GM21529 (cell line): ENCODE measurements around the gene SUFU.
"Not testable (repeated sequence)": the region's sequence is repeated elsewhere in the genome, so short reads cannot be mapped to it uniquely, and the experiment has no call there.

Experiments used
- ATAC-seq: cut with Tn5 transposase; IDR thresholded peaks from one replicate; pipeline ENCODE4 v1.9.1; 2021; ENCODE audit not compliant: unreplicated experiment

SUFU gene

DNA sequence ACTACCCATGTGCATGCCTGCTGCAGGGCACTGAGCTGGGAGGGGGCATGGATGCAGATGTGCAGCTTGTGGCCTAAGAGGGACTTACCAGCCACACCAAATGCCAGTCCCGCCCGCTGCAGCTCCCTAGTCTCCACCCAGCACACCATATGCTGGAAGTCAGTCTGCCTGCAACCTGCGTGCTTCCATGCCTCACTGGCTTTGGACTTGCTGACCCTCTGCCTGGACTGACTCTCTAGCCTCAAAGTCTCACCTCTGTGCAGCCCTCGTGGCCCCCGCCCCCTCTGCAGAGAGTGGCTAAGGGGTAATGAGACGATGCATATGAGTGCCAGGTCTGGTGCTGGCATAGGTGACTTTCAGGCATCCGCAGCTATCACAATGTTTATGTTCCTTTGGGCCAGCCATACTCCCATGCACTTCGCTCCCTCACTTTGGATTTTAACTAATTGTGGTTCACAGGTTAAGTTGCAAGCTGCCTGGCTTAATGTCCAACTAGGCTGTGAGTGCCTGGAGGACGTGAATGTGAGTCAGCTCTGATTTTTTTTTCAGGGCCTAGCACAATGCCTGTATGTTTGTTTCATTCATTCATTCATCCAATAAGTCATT, 162.2 kb downstream of the SUFU start:
- no peak for ATAC-seq

DNA sequence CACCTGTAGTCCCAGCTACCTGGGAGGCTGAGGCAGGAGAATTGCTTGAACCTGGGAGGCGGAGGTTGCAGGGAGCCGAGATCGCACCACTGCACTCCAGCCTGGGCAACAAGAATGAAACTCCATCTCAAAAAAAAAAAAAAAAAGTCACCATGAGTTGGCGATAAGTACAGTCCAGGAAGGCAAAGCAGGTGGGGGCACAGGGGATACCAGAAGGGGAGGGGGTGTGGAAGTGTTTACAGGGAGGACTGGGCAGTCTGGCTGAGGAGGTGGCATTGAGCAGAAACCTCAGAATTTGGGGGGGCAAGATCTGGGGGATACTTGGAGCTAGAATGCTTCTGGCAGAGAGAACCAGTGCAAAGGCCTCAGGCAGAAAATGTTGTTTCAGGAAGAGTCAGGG, 163.6 kb downstream of the SUFU start:
- ATAC-seq: not testable (repeated sequence)

DNA sequence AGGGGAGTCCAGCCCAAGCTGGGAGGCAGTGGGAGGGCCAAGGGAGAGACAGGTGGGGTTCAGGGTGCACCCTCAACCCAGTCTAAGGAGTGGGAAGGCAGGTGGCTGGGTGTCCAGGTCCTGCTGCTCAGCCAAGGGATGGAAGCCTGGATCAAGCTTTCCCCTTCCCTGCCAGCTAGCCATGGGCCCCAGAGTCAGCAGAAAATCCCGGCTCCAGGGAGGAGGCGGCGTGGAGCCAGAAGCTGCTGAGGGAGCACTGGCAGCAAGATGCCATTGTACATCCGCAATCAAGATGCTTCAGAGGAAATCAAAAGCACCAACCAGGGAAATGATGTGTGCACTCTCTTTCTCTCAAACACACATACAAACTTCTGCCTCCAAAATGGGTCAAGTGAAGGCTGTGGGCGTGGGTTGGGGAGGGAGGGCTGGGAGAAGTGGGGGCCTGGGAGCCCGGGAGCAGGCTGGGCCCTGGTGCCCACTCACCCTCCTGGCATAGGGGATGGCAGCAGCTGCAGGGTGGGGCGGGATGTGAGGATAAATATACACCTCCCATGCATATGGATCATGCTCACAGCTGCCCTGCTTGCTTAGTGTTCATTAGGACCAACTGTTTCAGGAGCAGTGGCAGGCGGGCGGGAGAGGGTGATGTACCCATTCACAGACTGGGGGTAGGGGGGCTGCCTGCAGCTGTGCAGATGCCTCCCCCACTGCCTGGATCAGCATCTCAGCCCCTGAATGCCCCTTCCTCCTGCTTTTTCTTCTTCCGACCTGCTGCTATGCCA, 164.7 kb downstream of the SUFU start:
- no peak for ATAC-seq

DNA sequence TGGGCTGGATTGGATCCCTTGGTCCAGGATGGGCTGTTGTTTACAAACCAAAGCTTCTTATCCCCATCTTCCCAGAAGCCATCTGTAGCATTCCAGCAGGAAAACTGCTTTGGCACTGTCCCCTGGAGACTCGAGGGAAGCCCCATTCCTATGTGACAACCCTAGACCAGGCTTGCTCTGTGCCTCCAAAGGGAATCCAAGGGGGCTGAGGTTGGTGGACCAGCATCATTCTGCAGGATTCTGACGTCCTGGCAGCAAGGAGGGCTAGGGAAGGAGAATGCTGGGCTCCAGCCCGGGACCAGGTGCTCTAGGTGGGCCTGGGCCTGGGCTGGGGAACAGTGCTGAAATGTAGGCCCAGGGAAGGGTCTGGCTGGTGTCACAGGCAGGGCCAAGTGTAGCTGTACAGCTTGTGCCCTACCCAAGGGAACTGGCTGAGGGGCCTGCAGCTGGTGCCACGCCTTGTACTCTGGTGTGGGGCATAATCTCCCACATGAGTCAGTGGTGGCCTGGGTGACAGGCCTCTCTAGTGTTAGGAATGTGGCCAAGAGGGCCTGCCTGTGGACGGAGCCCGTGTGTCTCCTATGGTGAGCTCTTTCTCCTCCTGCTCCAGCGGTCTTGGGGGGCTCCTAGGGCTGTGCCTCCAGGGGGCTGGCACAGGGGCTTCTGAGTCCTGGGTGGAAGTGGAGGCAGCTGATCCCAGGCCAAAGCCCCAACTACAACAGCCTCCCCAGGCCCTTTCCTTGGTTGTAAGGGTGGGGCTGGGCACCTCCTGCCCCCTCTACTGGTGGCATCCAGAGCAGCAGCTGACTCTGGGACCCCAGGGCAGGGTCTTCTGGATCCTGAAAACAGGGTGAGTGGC, 165.7 kb downstream of the SUFU start:
- ATAC-seq: no peak

DNA sequence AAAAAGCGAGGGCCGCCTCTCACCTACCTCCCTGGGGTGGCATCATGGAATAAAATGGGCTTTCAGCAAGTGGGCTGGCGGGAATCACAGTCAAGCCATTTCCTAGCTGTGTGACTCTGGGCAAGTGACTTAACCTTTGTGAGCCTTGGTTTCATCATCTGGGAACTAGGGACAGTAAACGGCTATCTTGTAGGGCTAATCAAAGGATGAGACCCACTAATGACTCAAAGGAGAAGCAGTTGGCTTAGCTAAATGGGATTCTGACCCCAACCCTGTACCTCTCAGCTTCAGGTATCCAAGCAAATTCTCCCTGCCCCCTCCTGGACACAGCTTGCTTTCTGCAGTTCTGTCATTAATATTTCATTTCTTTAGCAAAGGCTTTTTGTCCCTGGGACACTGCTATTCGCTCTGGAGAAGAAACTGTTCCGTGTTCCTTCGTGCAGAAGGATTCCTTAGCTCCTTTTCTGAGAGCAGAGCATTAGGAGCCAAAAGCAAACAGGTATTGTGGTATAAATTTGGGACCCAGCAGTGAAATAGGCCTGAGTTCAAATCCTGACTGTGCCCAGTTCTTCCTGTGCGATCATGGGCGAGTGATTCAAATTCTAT, 166.4 kb downstream of the SUFU start:
- ATAC-seq: no peak

DNA sequence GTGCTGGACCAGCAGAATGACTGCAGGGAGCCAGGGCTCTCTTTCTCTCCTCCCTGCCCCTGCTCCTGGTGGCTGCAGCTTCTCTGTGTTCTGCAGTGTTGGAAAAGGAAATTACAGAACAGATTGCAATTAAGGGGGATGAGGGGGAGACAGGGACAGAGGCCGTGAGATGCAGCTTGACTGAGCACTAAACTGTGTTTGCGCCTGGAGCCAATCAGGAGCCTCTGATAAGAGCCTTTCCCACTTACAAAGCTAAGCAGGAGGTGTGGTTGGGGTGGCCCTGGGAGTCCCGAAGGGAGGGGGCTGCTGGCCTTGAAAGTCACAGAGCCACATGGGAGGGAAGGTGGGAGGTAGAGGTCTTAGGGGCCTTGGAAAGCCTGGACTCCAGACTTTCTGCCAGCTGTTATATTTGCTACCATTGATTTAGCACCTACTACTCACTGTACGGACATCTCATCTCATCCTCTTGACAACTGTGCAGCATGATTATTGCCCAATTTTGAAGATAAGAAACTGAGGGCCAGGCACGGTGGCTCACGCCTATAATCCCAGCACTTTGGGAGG, 167.2 kb downstream of the SUFU start:
- ATAC-seq: no peak

DNA sequence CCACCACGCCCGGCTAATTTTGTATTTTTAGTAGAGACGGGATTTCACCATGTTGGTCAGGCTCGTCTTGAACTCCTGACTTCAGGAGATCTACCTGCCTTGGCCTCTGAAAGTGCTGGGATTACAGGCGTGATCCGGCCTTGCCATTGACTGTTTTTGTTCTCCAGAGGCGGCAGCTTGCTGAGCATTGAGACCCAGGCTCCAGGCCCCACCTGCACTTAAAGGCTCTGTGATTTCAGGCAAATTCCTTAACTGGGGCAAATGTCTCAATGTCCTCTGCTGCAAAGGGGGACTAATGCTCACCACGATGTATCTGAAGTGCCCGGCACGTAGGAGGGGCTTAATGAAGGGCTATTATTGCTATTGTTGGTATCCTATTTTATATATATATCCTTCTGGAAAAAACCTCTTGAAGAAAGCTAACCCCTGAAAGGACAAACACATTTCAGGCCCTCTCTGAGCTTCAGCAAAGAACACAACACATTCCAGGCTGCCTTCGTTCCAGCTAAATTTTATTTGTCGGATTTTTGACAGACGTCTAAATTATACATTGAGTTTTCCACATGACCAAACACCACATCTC, 169.6 kb downstream of the SUFU start:
- no peak for ATAC-seq

DNA sequence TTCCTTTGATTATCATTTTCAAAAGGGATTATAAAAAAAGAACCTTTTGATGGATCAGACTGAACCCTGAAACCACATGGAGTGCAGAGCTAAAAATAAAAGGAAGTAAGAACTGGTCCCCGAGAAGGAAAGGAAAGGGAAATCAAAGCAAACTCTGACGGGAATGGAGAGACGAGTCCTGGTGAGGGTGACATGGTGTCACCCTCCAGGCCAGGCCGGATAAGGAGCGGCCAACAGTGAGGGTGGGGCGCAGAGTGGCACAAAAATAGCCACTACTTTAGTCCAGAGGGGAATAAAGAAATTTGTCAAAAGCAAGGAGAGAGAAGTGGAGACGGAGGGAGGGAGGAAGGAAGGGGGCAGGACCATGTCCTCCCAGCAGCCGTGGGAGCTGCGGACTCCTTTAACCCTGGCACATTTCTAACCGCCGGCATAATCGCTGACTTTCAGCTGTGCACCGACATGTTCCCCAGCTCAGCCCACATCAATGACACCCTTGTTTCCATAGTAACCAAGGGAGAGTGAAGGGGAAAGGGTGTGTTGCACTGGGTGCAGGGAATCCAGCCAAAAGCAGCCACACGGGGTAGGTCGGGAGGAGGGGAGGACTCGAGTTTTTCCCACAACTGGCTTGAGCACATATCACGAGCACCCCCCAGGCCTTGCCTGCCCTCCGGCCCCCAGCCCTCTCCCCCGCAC, 170.2 kb downstream of the SUFU start:
- ATAC-seq: no peak

DNA sequence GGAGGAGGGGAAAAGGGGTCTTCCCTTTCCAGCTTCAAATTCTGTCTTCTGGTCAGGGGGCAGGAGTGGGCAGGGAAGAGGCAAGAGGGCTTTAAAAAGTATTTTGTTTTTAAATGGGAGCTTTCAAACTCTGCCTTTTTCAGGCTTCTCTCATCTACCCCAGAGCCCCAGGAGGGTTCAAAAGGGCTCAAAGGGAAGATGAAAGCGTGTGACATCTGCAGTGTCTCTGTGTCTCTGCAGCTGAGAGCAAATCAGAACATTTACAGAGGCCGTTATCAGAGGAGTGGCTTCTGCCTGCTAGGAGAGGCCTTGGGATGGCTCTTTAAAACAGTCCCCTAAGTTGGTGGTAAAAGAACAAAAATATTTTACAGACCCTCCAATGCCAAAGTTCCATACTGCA, 170.8 kb downstream of the SUFU start:
- no peak for ATAC-seq

DNA sequence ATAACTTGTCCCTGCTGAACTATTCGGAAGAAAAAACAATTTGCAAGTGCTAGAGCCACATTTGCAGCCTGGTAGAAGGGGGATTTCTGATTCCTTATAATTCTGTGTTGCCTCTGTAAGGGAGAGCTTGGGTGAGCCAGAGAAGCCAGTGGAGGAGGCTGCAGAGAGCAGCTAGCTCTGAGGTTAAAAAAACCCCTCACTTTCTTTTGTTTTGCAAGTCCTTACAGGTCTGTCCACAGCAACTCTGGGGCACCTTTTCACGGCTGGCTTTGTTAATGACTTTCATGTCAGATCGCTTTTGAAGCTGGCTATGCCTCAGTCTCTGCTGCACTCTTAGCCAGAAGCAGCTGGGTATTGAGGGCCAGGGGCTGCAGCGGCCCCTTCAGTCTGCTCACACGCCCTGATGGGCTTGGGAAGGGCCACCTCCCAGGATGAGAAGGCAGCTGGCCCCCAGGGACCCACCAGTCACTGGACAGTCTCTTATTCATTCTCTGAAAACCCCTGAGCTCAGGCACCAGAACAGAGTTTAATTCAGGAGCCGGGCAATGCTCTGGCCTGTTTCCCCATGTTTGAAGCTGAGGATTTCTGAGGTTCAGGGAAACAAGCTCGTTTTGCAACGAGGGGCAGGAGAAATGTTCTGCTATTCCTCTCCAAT, 171.4 kb downstream of the SUFU start:
- ATAC-seq: no peak

DNA sequence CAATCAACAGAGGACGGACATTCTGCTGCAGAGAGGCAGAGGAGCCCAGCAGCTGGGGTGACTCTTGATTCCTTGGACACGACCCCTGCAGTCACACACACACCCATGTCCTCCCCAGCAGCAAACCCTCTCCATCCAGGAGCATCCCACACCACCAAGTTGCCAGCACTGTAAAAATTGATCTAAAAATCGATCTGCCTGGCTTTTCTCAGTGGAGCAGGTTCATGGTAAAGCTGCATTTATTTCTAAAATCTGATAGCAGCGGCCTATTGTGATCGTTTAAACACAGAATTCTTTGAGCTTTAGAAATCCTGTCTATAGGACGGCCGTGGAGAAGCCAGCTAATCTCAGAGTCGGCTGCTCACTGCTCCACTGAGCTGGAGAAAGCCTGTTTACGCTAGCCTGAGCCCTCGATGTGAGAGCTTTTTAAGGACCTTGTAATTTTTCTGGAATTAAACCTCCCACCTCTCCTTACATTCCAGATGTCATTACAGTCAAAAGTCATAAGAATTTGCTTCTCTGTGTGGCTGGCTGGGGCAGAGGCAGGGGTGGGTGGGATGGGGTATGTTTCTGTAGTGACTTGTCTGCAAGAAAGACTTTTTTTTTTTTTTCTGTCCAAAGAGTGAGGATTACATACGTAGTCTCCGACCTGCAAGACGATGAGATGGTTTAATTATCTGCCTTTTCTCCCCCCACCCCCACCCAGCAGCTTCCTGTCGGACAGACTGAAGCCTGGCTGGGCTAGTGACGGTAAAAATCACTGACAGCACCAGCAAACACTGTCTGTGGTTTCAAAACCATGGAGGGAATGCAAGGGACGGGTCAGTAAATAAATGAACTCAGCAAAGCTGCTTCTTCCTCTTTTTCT, 172.1 kb downstream of the SUFU start:
- no peak for ATAC-seq

DNA sequence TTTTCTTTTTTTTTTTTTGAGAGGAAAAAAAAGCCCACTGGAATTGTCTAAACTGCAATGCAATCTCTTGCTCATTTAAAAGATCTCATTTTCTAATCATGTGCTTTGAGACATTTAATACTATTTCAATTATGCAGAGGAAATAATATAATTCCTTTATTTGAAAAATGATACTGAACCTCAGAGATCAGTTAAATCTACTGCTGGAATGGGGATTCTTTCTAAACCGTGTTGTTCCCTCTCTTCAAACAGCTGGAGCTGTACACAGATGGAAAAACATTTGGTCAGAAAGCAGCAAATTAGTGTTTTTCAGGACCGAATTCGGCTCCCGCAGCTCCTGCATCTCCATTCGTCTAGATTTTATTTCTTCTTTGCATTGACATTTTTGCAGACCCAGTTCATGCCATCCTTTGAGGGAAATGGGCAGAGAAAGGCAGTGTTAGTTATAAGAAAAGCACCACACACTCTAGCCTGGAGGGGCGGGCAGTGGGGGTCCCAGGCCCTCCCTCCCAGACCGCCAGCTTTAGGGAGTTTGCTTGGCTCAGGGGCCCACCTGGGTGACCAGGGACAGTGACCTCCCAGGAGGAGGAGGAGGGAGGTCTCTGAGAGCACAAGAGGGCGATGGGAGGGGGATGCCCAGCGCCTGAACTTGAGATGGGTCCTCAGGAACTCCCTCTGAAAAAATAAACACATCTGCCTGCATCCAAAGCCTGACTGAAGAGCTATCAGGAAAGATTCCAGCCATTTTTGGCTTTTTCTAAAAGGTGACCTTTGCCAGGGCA, 173.0 kb downstream of the SUFU start:
- ATAC-seq: no peak

DNA sequence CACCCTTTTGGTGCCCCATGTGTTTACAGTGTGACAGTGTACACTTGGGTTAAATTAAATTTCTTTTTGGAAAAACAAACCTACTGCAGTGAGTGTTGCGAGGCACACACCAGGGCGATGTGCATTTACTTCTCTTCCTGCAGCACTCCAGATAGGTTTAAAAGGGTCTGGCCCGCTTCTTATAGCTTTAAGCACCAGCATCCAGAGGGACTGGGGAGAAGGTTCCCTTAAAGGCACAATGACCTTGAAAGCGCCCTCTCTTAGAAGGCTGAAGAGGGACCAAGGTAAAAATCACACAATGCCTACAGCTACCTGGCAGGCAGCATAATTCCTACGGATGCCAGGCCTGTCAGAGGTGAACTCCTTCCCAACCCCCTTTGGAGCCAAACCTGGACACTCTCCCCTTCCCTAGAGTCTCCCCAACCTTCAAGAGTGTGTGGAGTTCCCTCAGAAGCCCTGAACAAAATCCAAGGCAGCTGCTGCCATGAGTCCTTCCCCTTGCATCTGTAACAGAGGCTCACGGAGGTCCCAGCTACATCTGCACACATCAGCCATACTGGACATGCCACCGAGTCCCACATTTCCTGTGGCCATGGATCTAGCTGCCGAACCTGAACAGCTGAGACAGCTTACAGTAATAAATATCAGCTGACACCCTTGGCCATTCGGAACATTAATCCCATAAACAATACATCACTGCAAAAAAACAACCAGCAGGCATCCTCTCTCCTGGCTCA, 173.7 kb downstream of the SUFU start:
- no peak for ATAC-seq

DNA sequence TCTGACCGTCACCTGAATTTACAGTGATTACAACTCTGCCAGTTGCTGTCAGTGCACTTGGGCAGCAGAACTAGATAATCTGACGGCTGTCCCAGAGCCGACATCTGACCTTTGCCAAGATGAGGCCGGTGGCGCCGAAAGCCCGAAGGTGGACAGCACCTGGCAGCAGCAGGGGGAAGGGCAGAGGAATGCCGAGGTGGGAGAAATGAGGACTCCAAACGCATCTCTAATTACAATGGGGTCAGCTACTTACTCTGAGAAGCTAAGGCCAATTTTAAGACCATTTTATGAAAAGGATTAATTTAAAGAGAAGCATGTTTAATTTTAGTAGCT, 174.3 kb downstream of the SUFU start:
- ATAC-seq: no peak

DNA sequence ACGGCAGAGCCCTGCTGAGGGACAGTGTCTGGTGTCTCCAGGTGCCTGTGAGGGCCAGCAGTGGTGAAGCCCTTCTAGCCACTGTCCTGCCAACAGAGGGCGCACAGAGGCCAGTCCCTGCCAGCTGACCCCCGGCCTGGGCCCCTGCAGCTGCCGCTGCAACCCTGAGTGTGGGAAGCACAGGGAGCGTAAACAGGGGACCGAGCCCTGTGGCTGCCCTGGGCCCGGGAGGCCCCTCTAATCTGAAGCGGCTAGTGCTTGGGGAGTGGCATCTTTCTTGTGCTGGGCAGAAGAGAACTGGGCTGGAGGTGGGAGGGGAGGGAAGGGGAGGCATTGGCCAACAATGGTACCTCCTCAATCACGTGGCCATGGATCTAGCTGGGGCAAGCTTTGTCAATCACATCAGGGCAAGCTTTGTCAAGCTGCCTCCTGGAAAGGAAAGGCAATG, 175.1 kb downstream of the SUFU start:
- peak; percentile 47 for ATAC-seq

DNA sequence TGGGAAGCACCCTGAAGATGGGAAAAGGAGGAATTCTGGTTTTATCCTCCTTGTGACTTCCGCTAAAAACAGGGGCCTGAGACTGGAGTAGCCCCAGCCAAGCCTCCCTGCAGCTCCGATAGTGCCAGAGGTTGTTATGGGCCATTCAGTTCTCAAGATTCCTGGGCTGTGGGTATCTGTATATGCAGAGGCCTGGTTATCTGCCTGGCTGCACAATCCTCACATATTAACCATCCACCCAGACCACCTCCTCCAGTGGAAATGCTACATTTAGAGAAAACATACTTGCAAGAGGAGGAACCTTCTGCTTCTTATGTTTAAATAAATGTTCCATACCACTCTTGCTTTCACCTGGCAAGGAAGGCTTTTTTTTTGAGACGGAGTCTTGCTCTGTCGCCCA, 175.8 kb downstream of the SUFU start:
- no peak for ATAC-seq

DNA sequence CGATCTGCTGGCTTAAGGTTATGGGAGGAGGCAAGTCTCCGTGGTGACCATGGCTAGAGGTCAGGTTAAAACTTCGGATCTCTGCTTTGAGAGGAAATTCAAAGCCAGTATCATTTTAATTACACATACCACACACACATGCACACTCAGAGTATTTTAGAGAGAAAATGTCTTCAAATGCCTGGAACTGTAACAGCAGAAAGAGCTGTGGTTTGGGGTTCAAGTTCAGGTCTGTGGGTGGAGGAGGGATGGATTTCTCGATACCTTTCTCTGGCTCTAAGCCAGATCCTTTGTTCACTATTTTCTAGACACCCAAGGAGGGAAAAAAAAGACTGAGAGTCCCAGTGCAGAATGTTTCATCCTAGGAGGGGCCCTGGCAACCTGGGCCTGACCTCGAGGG, 177.9 kb downstream of the SUFU start:
- ATAC-seq: no peak
